H1 (cell line): ENCODE measurements around the gene TTC28. TPM values are rescaled to one million over a fixed set of nuclear protein-coding genes. Genes with fewer than 3 reads are reported as not detected.

Experiments used
- MAX ChIP-seq: IDR thresholded peaks from 2 replicates; pipeline ENCODE4 v1.6.1; 2012; ENCODE audit warnings: inconsistent platforms
- polyA plus RNA-seq, 7 experiments: library from polyadenylated mRNA; depleted of rRNA in 3 of 7; stranded (reverse) in 5 of 7; unstranded in 2 of 7; fragments of >200 nt in 5 of 7; fragments of 200-250 nt in 2 of 7; gene quantifications; 1 replicate in 5 of 7; 2 replicates in 1 of 7; 4 replicates in 1 of 7; pipeline versions ENCODE4 v1.2.1 to v1.2.3, GENCODE V29; 2011 to 2013; ENCODE audit warnings: missing spikeins in 2 of 7, mixed read lengths in 2 of 7
- total RNA-seq: library from RNA; stranded (reverse); fragmentation: NEBNext Ultra II Directional; extraction: Animal tissue kit (Norgen Biotek cat#: 25700); gene quantifications from 2 replicates; pipeline ENCODE4 v1.2.1, GENCODE V29; 2021

TTC28 gene
- total and polyA plus RNA-seq, 2 of the 8 experiments (the other 6 are each of a cell fraction or from before 2014, with no cell fraction given), result 2.6 to 12.6 TPM

GRCh38 chr22:28239941-28240340, 439.7 kb downstream of the TTC28 start (continued):
- no peak for TF ChIP-seq MAX
